ENCODE data around the gene COLEC11. TPM values are rescaled to one million over a fixed set of nuclear protein-coding genes. Genes with fewer than 3 reads are reported as not detected.

Gene COLEC11
- total and polyA plus RNA-seq, 2 of the 13 experiments (the other 11 are each of a cell fraction or from before 2014, with no cell fraction given) = 1.5 to 3.0 TPM

GRCh38 chr2:3639015-3639630, 44.2 kb downstream of the COLEC11 start:
- ChIA-PET CTCF (ENCODE audit: low intra/inter-chr PET ratio, low total read pairs) (no interaction called here), POLR2A (no interaction called here)
- Histone ChIP-seq H3K4me3 (replicated peaks in 1 of 3; ENCODE audit: insufficient read depth in 1 of 3, low read depth in 2 of 3, low read length in 3 of 3) (no peak overlapping the region), H2AFZ (ENCODE audit: low read length) (no peak overlapping the region), H3K9ac (ENCODE audit: insufficient read depth, low read depth, low read length) (no peak overlapping the region), H3K4me1 (ENCODE audit: insufficient read depth, low read length) (no peaks in the 10 kb centered on the region), H3K27ac (ENCODE audit: extremely low read length, insufficient read depth, low read length) (no peak overlapping the region), H3K36me3 (replicated peaks in 1 of 2; ENCODE audit: control insufficient read depth in 1 of 2, insufficient read depth in 2 of 2, low read length in 2 of 2) (no peaks in the 10 kb centered on the region), H3K9me3 (ENCODE audit: low read length) (no peaks in the 10 kb centered on the region), H3K4me2 (ENCODE audit: low read depth, low read length) (no peak overlapping the region), H3K79me2 (ENCODE audit: insufficient read depth, low read length) (no peaks in the 10 kb centered on the region), H3K27me3 (ENCODE audit: control insufficient read depth in 1 of 2, insufficient read depth in 2 of 2, low read length in 2 of 2) (peaks cover 3 to 27% of the 10 kb centered on the region in 2 experiments), H4K20me1 (ENCODE audit: insufficient read depth, low read length) (no peaks in the 10 kb centered on the region)
- DNase-seq (ENCODE audit: low spot score) (no peak), ATAC-seq (no peak), FAIRE-seq (no peak)
- WGBS (ENCODE audit: low lambda C conversion rate) = 67% methylated on average over 10 of the region's 10 CpGs
- in situ Hi-C loops (cut with HindIII; ENCODE audit: extremely low pct_ligation_motif_present, low pct_unique_long_range_greater_than_20kb) = no loop called here
- no TSS peak for BruUV-seq (replicated peaks)
- intact Hi-C loops (cut with micrococcal nuclease; ENCODE audit: unreplicated experiment) = no loop called here
- TF ChIP-seq ZNF136 (CRISPR knock-in tag; IDR thresholded peaks at IDR 0.05; ENCODE audit: low read depth) = no peak
- no peak for TF ChIP-seq ZFP36L1 (CRISPR knock-in tag; IDR thresholded peaks at IDR 0.05)
- TF ChIP-seq NR3C1 (CRISPR knock-in tag; IDR thresholded peaks at IDR 0.05) = no peak
- no peak for TF ChIP-seq ZNF839 (CRISPR knock-in tag; IDR thresholded peaks at IDR 0.05; ENCODE audit: borderline replicate concordance)
- no peak for TF ChIP-seq DDIT3 (CRISPR knock-in tag; IDR thresholded peaks at IDR 0.05)

DNA sequence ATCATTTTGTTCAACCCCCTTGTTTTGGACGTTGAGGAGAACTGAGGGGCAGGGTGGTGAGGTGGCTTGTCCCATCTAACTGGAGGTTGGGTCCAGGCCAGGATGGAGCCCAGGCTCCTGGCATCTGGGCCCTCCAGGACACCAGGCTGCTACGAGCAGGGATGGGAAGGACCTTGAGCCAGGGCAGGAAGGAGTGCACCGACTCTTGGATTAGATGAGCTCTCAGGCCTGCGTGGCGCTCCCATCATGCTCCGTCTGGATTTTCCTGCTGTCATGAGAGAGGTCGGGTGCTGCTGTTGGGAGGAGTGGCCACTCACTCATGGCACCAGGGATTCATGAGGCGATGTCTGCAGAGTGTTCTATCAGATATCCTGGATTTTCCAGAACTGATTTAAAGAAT, 44.7 kb downstream of the COLEC11 start:
- Histone ChIP-seq H4K20me1 (ENCODE audit: insufficient read depth, low read length) (no peaks in the 10 kb centered on the region), H3K4me2 (ENCODE audit: low read depth, low read length) (no peak overlapping the region), H3K79me2 (ENCODE audit: insufficient read depth, low read length) (no peaks in the 10 kb centered on the region), H3K36me3 (replicated peaks in 1 of 2; ENCODE audit: control insufficient read depth in 1 of 2, insufficient read depth in 2 of 2, low read length in 2 of 2) (no peaks in the 10 kb centered on the region), H3K9ac (ENCODE audit: insufficient read depth, low read depth, low read length) (no peak overlapping the region), H3K27me3 (ENCODE audit: control insufficient read depth in 1 of 2, insufficient read depth in 2 of 2, low read length in 2 of 2) (peaks cover 0 to 23% of the 10 kb centered on the region in 2 experiments), H3K4me1 (ENCODE audit: insufficient read depth, low read length) (peaks cover 2% of the 10 kb centered on the region), H3K27ac (ENCODE audit: extremely low read length, insufficient read depth, low read length) (no peak overlapping the region), H3K4me3 (replicated peaks in 1 of 3; ENCODE audit: insufficient read depth in 1 of 3, low read depth in 2 of 3, low read length in 3 of 3) (no peak overlapping the region), H3K9me3 (ENCODE audit: low read length) (no peaks in the 10 kb centered on the region), H2AFZ (ENCODE audit: low read length) (no peak overlapping the region)
- FAIRE-seq (no peak), DNase-seq (ENCODE audit: low spot score) (no peak), ATAC-seq (no peak)
- no TSS peak for BruUV-seq (replicated peaks)
- WGBS (ENCODE audit: low lambda C conversion rate) = 77% methylated on average over 8 of the region's 8 CpGs
- CTCF ChIA-PET (ENCODE audit: low intra/inter-chr PET ratio, low total read pairs) = no interaction called here
- intact Hi-C loops (cut with micrococcal nuclease; ENCODE audit: unreplicated experiment) (no loop called here), in situ Hi-C loops (cut with HindIII; ENCODE audit: extremely low pct_ligation_motif_present, low pct_unique_long_range_greater_than_20kb) (no loop called here)
- POLR2A ChIA-PET = no interaction called here
- TF ChIP-seq SP5 (CRISPR knock-in tag; IDR thresholded peaks at IDR 0.05; ENCODE audit: borderline replicate concordance, low read depth) (no peak), PAXIP1 (CRISPR knock-in tag; conservative IDR thresholded peaks at IDR 0.05) (no peak), POLR2A (IDR thresholded peaks at IDR 0.05; ENCODE audit: insufficient read depth in 1 of 2, low read depth in 2 of 2, low read length in 2 of 2) (no peak), ZNF44 (CRISPR knock-in tag; IDR thresholded peaks at IDR 0.05) (no peak), SKIL (CRISPR knock-in tag; IDR thresholded peaks at IDR 0.05; ENCODE audit: borderline replicate concordance) (no peak), HOXA5 (CRISPR knock-in tag; IDR thresholded peaks at IDR 0.05) (no peak), HNRNPL (IDR thresholded peaks at IDR 0.05; ENCODE audit: low read depth, low read length) (no peak), JUNB (CRISPR knock-in tag; IDR thresholded peaks at IDR 0.05; ENCODE audit: borderline replicate concordance) (no peak)
